SKM-1 (cell line): ENCODE results near the gene UNC79.

Experiments
- DNase-seq: peaks from one replicate; lab custom pipeline; 2025; ENCODE audit not compliant: unreplicated experiment; lab: John Stamatoyannopoulos, UW

The UNC79 gene

DNA sequence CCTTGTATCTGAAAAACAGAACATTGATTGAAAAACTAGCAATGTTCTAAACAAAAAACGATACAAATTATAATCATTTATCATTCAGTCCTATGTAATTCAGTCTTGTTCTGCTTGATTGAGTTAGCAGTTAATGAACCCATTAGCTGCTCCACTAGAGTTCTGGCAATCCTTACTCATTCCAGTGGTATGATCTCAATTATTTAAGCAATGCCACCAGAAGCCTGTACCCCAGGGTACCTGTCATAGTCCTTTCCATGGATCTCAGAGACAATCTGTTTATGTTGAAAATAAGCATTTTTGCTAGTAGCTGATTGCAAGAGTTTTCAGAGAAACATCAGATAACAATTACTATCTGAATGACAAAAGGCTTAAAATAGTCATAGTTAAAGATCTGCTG lies 115.9 kb downstream of the UNC79 start:
- no peak for DNase-seq

DNA sequence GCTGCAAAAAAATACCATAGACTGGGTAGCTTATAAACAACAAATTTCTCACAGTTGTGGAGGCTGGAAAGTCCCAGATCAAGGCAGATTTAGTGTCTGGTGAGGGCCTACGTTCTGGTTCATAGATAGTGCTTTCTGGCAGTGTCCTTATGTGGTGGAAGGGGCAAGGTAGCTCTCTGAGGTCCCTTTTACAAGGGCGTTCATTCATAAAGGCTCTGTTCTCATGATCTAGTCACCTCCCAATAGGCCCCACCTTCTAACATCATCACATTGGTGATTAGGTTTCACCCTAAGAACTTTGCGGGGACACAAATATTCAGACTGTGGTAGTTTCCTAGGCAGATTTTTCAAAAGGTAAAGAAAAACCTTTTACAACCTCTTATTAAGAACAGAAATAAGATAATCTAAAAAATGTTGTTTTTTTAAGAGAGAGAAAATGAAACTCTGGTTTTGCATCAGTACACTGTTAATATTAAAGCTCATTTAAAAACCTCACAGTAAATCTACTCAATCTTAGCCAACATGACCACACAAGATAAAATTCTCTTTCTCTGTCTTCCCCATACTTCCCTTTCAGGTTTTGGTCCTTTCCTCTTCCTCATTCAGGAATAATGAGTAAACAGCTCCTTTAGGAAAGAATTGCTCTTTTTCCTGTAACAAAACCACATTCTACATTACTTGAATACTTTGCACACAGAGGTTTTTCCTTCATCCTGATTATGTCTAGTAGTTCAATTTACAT lies 117.5 kb downstream of the UNC79 start:
- DNase-seq: no peak

DNA sequence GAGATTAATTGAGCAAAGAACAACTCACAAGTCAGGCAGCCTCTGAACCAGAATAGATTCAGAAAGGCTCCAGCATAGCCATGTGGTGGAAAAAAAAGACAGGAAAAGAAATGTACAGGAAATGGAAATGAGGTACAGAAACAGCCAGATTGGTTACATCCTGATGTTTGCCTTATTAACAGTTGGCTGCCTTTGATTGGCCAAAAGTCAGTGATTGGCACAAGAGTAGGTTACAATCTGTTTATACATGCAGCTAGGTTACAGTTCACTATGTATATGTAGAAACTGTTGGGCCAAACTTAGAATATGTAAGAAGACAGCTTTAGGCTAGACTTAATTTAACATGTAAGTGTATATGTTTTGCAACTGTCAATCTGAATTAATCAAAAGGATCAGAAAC lies 118.9 kb downstream of the UNC79 start:
- DNase-seq: no peak

DNA sequence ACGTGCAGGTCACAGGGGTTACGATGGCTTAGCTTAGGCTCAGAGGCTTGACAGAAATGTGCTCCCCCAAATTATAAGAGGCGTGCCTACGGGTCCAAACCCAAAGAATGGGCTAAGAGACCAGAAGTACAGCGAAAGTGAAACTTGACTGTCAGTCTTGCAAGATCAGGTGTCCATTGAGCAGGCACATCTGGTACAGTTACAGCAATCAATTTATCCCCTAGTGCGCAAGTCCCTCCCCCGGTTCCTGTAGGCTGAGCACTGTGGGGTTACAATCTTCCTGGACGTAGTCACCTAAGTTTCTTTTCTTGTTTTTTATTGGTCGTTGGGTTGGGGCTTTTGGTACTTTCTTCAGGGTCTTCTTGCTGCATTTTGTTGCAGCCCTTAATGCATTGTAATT lies 134.2 kb downstream of the UNC79 start:
- no peak for DNase-seq

DNA sequence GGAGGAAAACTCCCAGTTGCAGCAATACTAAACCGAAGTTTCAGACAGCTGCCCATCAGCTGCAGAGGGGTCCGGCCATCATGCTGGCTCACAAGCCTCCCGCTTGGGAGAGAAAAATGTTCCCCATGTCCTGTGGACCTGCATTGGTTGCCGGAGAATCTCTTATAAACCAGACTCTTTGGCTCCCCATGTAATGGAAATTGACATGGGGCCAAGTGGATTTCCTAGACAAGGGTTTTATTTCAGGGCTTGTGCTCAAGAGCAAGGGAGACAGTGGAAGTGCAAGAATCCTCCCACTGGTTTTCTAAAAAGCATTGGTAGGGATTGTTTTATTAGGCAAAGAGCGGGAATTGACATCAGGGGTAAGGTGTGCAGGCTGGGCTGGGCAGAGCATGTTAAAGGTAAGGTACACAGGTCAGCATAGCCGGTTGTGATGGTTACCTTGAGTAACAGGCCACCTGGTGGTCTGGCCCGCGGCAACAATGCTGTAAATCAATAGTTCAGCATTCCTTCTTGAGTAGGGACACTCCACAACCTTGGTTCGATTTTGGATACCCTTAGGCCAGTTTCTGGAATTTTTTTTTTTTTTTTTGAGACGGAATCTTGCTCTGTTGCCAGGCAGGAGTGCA lies 135.4 kb downstream of the UNC79 start:
- no peak for DNase-seq

DNA sequence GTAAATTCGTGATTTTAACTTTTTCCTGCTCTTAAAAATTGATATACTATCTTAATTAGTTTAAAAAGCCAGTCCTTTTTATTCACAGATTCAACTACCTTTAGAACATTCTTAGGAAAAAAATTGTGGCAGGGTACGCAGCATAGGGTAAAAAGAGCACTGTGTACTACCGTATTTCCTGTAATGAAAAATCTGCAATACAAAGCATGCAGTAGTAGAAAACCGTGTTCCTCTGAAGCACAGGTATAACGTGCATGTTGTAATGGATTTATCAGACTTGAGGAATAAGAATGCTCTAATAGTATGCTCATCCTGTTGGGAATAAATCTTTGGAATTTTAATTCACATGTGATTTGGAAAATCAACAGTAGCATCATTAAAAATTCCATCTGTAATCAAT lies 140.5 kb downstream of the UNC79 start:
- DNase-seq: no peak

DNA sequence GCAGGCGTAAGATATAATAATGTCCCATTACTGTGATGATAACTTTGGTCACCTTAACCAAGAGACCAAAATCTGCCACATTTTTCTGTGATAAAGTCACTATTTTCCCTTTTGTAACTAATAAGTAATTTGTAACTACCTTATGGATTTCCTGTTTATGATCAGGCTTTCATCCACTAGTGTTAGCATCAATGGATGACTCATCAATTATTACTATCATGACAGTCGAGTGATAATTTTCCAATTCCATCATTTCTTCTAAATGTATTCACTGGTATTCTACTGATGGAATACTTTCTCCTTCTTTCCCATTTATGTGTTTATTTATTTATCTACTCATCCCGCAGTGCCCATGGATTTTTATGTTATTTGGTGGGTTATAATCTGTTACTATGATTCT lies 148.4 kb downstream of the UNC79 start:
- no peak for DNase-seq

DNA sequence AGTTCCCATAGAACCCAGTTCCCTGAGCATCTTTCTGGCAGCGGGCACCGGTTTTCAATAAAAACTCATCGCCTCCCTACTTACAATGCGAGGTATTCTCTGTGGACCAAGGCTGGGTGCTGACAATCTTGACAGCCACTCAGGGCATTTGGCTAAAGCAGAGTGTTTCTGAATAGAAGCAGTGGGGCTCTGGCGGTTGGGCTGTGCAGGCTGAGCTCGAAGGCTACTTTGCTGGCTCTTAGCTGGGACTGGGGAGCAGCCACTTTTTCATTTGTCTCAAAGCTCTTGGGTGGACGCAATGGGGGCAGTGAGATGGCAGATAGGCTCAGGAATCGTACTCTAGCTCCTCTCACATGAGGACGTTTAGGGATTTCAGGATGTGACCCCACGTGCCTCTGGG lies 151.8 kb downstream of the UNC79 start:
- no peak for DNase-seq

DNA sequence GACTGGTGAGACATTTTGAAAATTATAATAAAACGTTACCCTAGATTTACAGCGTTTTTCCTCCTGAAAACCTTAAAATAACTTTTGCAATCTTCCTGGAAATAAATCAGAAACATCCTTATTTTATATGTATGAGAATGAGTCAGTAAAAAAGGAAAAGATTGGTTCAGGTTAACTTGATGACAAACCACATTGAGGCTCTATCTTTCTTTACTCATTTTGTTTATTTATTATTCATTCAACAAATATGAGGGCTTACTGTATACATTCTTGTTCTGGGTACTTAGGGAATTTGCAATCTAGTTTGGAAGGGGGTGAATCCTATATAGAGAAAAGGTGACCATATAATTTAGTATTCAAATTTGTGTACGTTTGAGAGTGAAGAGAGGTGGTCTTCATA lies 156.6 kb downstream of the UNC79 start:
- DNase-seq: no peak

DNA sequence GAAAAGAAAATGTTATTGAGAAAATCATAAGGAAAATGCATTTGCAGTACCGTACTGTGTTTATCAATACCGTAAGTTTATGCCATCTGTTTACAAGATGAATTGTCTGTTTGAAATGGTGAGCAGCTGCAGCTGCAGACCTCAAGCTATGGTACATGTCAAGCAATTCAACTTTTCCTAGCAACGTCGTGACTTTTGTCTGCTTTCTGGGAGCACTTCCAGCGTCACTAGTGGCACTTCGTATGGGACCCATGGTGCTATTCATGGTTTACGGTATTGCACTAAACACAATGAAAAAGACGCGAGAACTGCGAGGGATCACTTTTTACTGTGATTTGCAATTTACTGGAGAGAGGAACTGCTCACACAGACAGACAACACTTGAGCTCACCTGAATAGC lies 160.8 kb downstream of the UNC79 start:
- DNase-seq: no peak

DNA sequence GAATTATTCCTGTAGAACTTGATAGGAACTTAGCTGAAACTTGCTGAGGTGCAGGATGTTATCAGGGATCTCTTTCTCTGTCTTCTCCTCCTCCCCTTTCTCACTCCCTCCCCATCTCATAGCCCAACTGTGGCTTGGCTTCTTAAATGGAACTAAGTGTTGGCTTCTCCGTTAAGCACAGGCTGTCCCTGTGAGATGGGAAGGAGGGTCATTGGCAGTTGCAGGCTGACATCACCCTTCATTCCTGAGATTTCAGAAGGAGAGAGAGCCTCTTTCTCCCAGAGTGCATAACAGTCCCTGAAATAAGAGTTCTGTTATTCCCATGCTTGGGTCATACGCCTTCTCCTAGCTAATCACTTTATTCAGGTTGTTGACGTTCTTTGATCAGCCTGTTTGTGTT lies 162.0 kb downstream of the UNC79 start:
- no peak for DNase-seq

DNA sequence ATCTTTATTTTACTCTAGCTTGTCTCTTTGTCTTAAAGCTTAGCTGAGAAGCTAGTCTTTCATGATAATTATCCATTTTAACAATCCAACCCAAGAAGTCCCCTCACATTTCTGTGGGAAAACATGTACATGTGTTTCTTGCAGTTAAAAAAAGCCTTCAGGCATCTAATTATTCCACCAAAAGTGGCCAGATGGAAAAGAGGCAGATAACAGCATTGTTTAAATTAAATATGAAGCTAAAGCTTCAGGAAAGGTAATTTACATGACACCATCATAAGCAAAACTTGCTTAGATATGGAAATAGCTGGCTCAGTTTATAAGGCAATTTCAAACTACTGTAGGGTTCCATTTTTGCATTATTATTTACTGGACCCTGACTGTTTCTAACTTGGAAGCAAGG lies 175.4 kb downstream of the UNC79 start:
- no peak for DNase-seq

DNA sequence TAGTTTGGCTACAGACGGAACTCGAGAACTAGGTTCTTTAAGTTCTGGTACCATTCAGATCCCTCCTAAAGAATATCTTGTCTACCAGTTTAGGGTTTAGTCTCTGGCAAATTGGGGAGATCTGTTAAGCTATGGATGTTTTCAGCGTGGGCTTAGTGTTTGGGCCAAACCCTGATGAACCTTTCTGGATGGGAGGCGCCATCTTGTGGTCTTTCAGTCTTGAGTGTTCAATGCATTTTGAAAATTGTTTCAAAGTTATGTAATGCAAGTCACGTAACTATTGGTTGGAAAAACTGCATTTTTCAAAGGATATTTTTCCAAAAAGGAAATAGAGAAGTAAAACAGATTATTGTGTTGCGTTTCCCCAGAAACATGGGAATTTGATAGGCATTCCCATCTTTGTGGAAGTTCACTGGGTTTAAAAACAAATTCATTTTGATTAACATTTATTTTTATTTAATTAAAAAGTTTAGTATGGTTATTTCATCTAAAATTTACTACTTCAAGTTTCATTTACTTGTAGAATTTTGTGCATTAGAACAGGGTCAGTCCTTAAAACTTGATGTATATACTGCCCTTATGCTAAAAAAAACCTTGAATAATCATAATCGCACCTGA lies 188.5 kb downstream of the UNC79 start:
- DNase-seq: no peak

DNA sequence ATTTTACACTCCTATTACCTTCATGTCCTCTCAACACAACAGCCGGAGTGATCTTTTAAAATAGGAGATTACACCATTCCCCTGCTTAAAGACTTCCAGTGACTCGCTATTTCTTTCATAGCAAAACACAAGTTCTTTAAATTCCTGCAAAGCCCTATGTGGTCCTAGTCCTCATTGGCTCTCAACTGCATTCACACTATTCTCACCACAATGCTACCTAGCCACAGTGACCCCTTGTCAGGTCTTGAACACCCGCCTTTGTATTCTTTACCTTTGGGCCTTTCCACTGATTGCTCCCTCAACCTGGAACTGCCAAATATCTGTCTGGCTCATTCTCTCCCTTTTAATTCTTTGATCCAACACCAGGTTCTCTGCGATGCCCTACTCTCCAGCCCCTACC lies 197.3 kb downstream of the UNC79 start:
- DNase-seq: no peak

DNA sequence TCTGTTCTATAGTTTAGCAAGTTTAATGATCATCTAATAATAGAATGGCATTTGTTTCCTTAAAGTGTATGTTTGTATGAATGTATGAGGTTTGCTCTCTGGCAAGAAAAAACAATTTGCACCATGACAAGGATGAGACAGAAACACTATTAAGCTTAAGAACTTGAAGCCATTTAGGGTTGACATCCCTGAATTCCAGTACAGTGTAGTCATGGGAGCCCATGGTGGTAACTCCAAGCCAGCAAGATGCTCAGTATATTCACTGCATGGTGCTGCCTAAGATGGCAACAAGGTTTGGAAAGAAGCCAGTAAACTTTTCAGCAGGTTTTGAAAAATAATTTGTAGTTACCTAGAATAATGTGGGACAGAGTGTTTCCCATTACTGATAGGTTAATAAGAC lies 198.9 kb downstream of the UNC79 start:
- DNase-seq: no peak

DNA sequence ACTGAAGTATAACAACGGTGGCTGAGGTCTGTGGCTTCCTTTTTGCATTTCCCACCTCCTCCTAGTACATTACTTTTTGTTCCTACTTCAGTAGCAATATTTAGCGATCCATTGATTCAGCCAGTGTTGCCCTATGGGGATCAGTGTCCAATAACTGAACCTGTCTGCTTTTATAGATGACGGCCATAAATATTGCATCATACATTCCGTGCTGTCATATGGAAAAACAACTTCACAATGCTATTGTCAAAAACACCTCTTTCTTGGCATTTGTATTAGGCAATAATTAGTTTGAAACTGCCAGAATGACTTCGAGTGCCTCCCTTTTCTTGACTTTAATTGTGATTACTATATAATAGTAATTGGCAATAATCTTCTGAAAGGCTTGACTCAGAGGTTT lies 208.1 kb downstream of the UNC79 start:
- DNase-seq: no peak

DNA sequence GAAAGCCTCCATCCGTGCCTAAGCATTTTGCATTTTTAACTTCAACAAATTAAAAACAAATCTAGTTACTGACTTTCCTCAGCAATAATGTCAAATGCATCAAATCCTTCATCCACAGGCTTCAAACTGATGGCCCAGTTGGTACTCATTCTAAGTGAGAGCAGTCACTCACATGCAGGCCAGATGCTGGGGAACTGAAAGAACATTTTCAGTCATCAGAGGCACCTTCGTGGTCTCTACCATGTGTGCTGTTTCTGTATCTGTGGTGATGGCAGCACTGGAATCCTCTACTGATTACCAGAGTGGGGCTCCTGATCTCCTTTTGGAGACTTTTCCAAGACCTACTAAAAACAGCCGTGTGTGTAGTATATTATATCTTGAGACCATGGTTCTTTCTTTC lies 212.4 kb downstream of the UNC79 start:
- no peak for DNase-seq

DNA sequence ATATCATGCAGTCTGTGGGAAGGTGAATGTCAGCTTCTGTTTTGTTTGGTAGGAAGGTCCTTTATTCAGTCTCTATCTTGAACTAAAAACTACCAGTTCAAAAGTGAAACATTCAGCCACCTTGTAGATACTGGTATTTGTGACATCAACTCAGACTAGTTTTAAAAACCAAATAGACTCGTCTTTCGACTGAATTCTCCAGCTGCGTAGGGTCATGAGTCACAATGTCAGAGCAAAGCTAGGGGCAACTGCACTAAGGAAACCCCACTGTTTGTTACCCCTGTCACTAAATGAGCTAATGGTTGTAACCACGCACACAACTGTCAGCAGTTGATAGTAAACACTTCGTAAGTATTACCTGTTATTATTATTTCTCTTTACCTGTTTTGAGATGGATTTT lies 212.9 kb downstream of the UNC79 start:
- DNase-seq: no peak

DNA sequence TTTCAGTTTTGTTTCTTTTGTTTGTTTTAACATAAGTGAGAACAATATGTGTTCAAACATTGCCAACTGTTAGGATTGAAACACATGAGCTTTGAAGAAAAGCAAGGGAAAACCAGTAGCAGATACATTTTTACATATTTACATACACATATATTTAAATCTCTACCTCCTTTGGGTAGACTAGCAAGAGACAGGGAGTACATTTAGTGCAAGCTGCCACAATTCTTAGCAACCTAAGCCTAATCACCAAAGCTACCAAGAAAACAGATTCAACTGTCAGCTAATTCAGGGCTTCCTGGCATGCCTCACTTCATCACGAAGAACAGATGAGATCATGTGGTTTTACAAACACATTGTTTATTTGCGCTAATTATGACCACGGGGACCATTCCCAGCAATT lies 214.5 kb downstream of the UNC79 start:
- DNase-seq: no peak

DNA sequence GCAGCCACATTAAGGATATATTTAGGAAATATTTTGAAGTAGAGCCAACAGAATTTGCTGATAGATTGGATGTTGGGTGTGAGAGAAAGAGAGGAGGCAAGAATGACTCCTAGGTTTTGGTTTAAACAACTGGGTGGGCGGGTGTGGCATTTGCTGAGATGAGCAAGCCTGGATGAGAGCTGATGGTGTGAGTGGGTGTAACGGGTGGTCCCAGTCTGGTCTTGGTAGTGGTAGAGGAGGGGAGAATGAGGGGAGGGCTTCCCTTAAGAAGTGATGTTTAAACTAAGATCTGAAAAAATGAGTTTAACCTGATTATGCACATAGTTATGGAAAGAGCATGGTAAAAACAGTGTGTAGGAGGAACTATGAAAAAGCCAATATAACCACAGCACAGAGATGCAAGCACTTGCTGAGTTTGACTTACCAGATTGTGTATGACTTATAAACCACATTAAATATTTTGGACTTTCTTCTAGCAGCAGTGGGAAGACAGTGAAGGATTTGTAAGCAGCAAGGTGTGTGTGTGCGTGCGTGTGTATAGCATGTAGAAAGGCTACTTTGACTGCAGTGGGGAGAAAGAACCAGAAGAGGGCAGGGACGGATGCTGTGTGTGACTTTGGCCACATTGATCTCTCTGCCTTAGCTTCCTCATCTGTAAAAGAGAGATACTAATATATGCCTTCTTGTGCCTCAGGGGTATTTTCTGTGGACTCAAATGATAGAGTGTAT lies 217.9 kb downstream of the UNC79 start:
- DNase-seq: no peak

DNA sequence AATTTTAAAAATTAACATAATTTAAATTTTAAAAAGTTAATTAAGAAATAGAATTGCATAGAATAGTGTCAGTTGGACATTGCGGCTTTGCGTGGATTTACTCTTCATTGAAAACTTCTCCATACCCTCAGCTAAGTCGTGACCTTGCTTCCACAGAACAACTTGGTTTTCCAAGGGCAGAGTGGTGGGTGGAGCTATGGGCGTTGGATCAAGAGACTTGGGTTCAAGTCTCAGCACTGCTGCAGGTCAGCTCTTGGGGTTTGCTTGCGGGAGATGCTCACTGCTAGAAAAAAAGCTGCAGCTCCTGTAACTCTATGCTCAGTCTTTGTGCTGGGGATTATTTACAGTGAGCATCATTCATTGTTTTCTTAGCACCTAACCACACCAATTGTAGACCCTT lies 223.9 kb downstream of the UNC79 start:
- no peak for DNase-seq
